PC-3 (cell line): ENCODE data around the gene EIF5. TPM values are rescaled to one million over a fixed set of nuclear protein-coding genes. Genes with fewer than 3 reads are reported as not detected.

ENCODE experiments used
- ATAC-seq: fragments of 200-7000 bp; cut with Tn5 transposase; 2 replicates; pipeline ENCODE4 v1.9.1; 2020; ENCODE audit warnings: mild to moderate bottlenecking, moderate library complexity
- BruUV-seq: library from RNA; stranded (reverse); fragments of 400-500 nt; replicated peaks from 2 replicates; lab custom pipeline; 2021; lab: Mats Ljungman, UMichigan
- CTCF ChIA-PET: fragments of 300-600 bp; sonication (Branson Sonifier 250); formaldehyde crosslinking; loops from one replicate; lab custom pipeline; 2022; ENCODE audit warnings: antibody characterized with exemption; lab: Charles Lee
- POLR2A ChIA-PET: fragments of 300-600 bp; sonication (Branson Sonifier 250); formaldehyde crosslinking; loops from one replicate; lab custom pipeline; 2022; ENCODE audit warnings: antibody characterized with exemption; ENCODE audit not compliant: unreplicated experiment; lab: Charles Lee
- DNase-seq: peaks from one replicate; pipeline ENCODE4 v3.0.0-alpha.2; 2015
- H2AFZ ChIP-seq: fragments of 300-600 bp; sonication (generic); 2 replicates; pipeline ENCODE4 v1.6.0; 2016; ENCODE audit warnings: antibody characterized with exemption, low read length
- H3F3A ChIP-seq: fragments of 300-600 bp; sonication (generic); one replicate; pipeline ENCODE4 v1.6.0; 2017; ENCODE audit warnings: antibody characterized with exemption, low read length, control low read depth, mild to moderate bottlenecking; ENCODE audit not compliant: unreplicated experiment
- H3K27ac ChIP-seq: fragments of 300-600 bp; sonication (generic); 2 replicates; pipeline ENCODE4 v1.5.1; 2016; ENCODE audit warnings: mild to moderate bottlenecking, low read length
- H3K27me3 ChIP-seq: fragments of 300-600 bp; sonication (generic); 2 replicates; pipeline ENCODE4 v1.6.1; 2016; ENCODE audit warnings: low read length, mixed read lengths
- H3K36me3 ChIP-seq: fragments of 300-600 bp; sonication (generic); 2 replicates; pipeline ENCODE4 v1.6.1; 2016; ENCODE audit warnings: low read depth, mixed run types, low read length, mixed read lengths
- H3K4me1 ChIP-seq: fragments of 300-600 bp; sonication (generic); 2 replicates; pipeline ENCODE4 v1.5.1; 2016; ENCODE audit warnings: low read length; ENCODE audit not compliant: insufficient read depth
- H3K4me2 ChIP-seq: fragments of 300-600 bp; sonication (generic); 2 replicates; pipeline ENCODE4 v1.6.0; 2016; ENCODE audit warnings: low read length
- H3K4me3 ChIP-seq: fragments of 300-600 bp; sonication (generic); 2 replicates; pipeline ENCODE4 v1.5.1; 2016; ENCODE audit warnings: mild to moderate bottlenecking, low read length, mixed read lengths
- H3K79me2 ChIP-seq: fragments of 300-600 bp; sonication (generic); 2 replicates; pipeline ENCODE4 v1.6.1; 2017; ENCODE audit warnings: low read length, mixed read lengths
- H3K9ac ChIP-seq: fragments of 300-600 bp; sonication (generic); 2 replicates; pipeline ENCODE4 v1.6.0; 2016; ENCODE audit warnings: mild to moderate bottlenecking, low read length
- H3K9me2 ChIP-seq: fragments of 300-600 bp; sonication (generic); replicated peaks from 2 replicates; pipeline ENCODE4 v1.6.1; 2016; ENCODE audit warnings: mixed run types, low read length, mixed read lengths
- H3K9me3 ChIP-seq: fragments of 300-600 bp; sonication (generic); 2 replicates; pipeline ENCODE4 v1.6.1; 2016; ENCODE audit warnings: low read length, mixed read lengths
- H4K20me1 ChIP-seq: fragments of 300-600 bp; sonication (generic); 2 replicates; pipeline ENCODE4 v1.6.1; 2016; ENCODE audit warnings: low read length, mixed read lengths
- CTCF ChIP-seq: fragments of 300-600 bp; sonication (generic); conservative IDR thresholded peaks from 2 replicates; pipeline ENCODE4 v1.5.1; 2017; ENCODE audit warnings: antibody characterized with exemption, low read depth, mild to moderate bottlenecking, low read length
- EZH2 ChIP-seq: fragments of 300-600 bp; sonication (generic); IDR thresholded peaks from one replicate; pipeline ENCODE4 v1.6.1; 2017; ENCODE audit warnings: antibody characterized with exemption, mild to moderate bottlenecking, low read length; ENCODE audit not compliant: unreplicated experiment
- EZH2phosphoT487 ChIP-seq: fragments of 300-600 bp; sonication (generic); IDR thresholded peaks from 2 replicates; pipeline ENCODE4 v1.6.1; 2018; ENCODE audit warnings: mild to moderate bottlenecking, antibody characterized with exemption, low read length, borderline replicate concordance
- intact Hi-C: fragments of 100-400 bp; cut with micrococcal nuclease; formaldehyde crosslinking; loops from 2 replicates; pipeline ENCODE4 v1.9.0; 2023
- total RNA-seq: library from RNA; depleted of rRNA; stranded (reverse); fragments of >200 nt; gene quantifications from 2 replicates; pipeline ENCODE4 v1.2.3, GENCODE V29; 2014

EIF5 gene
- total RNA-seq, 1 experiment from 2014 or later = 216 TPM

- Histone ChIP-seq H3K4me3 (no peak overlapping the region), H3K4me1 (peaks cover 16% of the 10 kb centered on the region), H3K79me2 (no peaks in the 10 kb centered on the region), H3K27me3 (no peaks in the 10 kb centered on the region), H3K36me3 (no peaks in the 10 kb centered on the region), H3K9me2 (no peaks in the 10 kb centered on the region), H4K20me1 (no peaks in the 10 kb centered on the region), H3K4me2 (no peak overlapping the region), H3K27ac (no peak overlapping the region), H2AFZ (no peak overlapping the region), H3K9me3 (peaks cover 7% of the 10 kb centered on the region; the same call in 1 of the 2 replicates), H3F3A (peaks cover 7% of the 10 kb centered on the region), H3K9ac (no peak overlapping the region)
- intact Hi-C loops = no loop called here
- ATAC-seq (no peak), DNase-seq (no peak)
- TF ChIP-seq EZH2phosphoT487 (no peak), EZH2 (no peak), CTCF (no peak)
- ChIA-PET POLR2A (no interaction called here), CTCF (no interaction called here)
- no TSS peak for BruUV-seq
These were observed 32.7 kb downstream of the EIF5 start for GRCh38 chr14:103366741-103367140.

GRCh38 chr14:103367995-103368394 lies 34.0 kb downstream of the EIF5 start:
- intact Hi-C loops = no loop called here
- Histone ChIP-seq H2AFZ (no peak overlapping the region), H3K9ac (no peak overlapping the region), H3K4me3 (no peak overlapping the region), H3K79me2 (no peaks in the 10 kb centered on the region), H3F3A (no peaks in the 10 kb centered on the region), H3K9me3 (0 out of 2 replicates have a peak, but pooled peaks cover under 1% of the 10 kb centered on the region), H3K36me3 (no peaks in the 10 kb centered on the region), H3K27ac (no peak overlapping the region), H3K4me1 (peaks cover 17% of the 10 kb centered on the region), H4K20me1 (no peaks in the 10 kb centered on the region), H3K9me2 (no peaks in the 10 kb centered on the region), H3K4me2 (no peak overlapping the region), H3K27me3 (no peaks in the 10 kb centered on the region)
- TF ChIP-seq EZH2phosphoT487 (no peak), CTCF (no peak), EZH2 (no peak)
- BruUV-seq = no TSS peak
- no peak for ATAC-seq
- ChIA-PET POLR2A (no interaction called here), CTCF (no interaction called here)
- DNase-seq = no peak

- POLR2A ChIA-PET = no interaction called here
- H3K36me3 ChIP-seq = no peaks in the 10 kb centered on the region
- ATAC-seq (no peak), DNase-seq (no peak)
- no TSS peak for BruUV-seq
- intact Hi-C loops = no loop called here
- H4K20me1 ChIP-seq = no peaks in the 10 kb centered on the region
- H3F3A ChIP-seq = no peaks in the 10 kb centered on the region
- H3K4me3 ChIP-seq = no peak overlapping the region
- CTCF ChIA-PET = no interaction called here
- no peaks in the 10 kb centered on the region for H3K79me2 ChIP-seq
- no peaks in the 10 kb centered on the region for H3K9me3 ChIP-seq
- H2AFZ ChIP-seq = 0 out of 2 replicates have a peak overlapping the region, but pooled peaks have one; percentile 48
- no peak overlapping the region for H3K4me2 ChIP-seq
- H3K27me3 ChIP-seq = no peaks in the 10 kb centered on the region
- no peak overlapping the region for H3K27ac ChIP-seq
- H3K4me1 ChIP-seq = peaks cover 20% of the 10 kb centered on the region
- H3K9ac ChIP-seq = no peak overlapping the region
- TF ChIP-seq CTCF = no peak
- TF ChIP-seq EZH2phosphoT487 = no peak
- no peak for TF ChIP-seq EZH2
- no peaks in the 10 kb centered on the region for H3K9me2 ChIP-seq
These were observed 36.0 kb downstream of the EIF5 start for GRCh38 chr14:103370087-103370486.
